LNCaP clone FGC (cell line): ENCODE results near the gene TTLL5.

Experiments
- DNase-seq: peaks from one replicate; pipeline ENCODE4 v3.0.0-alpha.2; 2011; ENCODE audit warnings: low read depth
- H3K4me3 ChIP-seq: 2 replicates; pipeline ENCODE4 v1.5.1; 2011; ENCODE audit warnings: mild to moderate bottlenecking, low read depth, low read length, control low read depth
- CTCF ChIP-seq: IDR thresholded peaks from 2 replicates; pipeline ENCODE4 v1.5.1; 2012; ENCODE audit warnings: mild to moderate bottlenecking; ENCODE audit not compliant: control insufficient read depth, insufficient read depth; ENCODE audit errors: extremely low read depth

The TTLL5 gene

GRCh38 chr14:75811136-75811829 lies 150.2 kb downstream of the TTLL5 start:
- no peak for TF ChIP-seq CTCF
- no peak overlapping the region for H3K4me3 ChIP-seq
- no peak for DNase-seq

- TF ChIP-seq CTCF, result no peak
- DNase-seq, result no peak
- H3K4me3 ChIP-seq, result no peak overlapping the region
These were observed 150.9 kb downstream of the TTLL5 start for GRCh38 chr14:75811872-75812499.

- DNase-seq, result no peak
- TF ChIP-seq CTCF, result no peak
- H3K4me3 ChIP-seq, result no peak overlapping the region
These were observed 151.6 kb downstream of the TTLL5 start for GRCh38 chr14:75812622-75813021.

- DNase-seq, result no peak
- H3K4me3 ChIP-seq, result no peak overlapping the region
- TF ChIP-seq CTCF, result no peak
These were observed 159.7 kb downstream of the TTLL5 start for GRCh38 chr14:75820761-75821160.

- H3K4me3 ChIP-seq, result no peak overlapping the region
- no peak for DNase-seq
- TF ChIP-seq CTCF, result no peak
These were observed 160.9 kb downstream of the TTLL5 start for GRCh38 chr14:75821831-75822521.

- no peak for DNase-seq
- no peak overlapping the region for H3K4me3 ChIP-seq
- TF ChIP-seq CTCF, result no peak
These were observed 161.6 kb downstream of the TTLL5 start for GRCh38 chr14:75822522-75823141.
